Thyroid gland (tissue), 4 donors: ENCODE results near the gene SPOUT1.

Source experiments
- POLR2A ChIP-seq, 2 donors: fragments of 450-650 bp; IDR thresholded peaks; one replicate each; pipeline ENCODE4 v1.6.1; 2017; ENCODE audit warnings: antibody characterized with exemption in 2 of 2, mild to moderate bottlenecking in 2 of 2, moderate library complexity in 1 of 2
- TF ChIP-seq, protein P1 (sequence below), 6 experiments: fragments of 200-600 bp in 3 of 6; fragments of 450-650 bp in 3 of 6; sonication (generic) in 3 of 6; IDR thresholded peaks; one replicate each; pipeline ENCODE4 v1.5.1; 2016 to 2019; ENCODE audit warnings: antibody characterized with exemption in 6 of 6, mild to moderate bottlenecking in 2 of 6, inconsistent platforms in 1 of 6, moderate library complexity in 1 of 6

DNA sequence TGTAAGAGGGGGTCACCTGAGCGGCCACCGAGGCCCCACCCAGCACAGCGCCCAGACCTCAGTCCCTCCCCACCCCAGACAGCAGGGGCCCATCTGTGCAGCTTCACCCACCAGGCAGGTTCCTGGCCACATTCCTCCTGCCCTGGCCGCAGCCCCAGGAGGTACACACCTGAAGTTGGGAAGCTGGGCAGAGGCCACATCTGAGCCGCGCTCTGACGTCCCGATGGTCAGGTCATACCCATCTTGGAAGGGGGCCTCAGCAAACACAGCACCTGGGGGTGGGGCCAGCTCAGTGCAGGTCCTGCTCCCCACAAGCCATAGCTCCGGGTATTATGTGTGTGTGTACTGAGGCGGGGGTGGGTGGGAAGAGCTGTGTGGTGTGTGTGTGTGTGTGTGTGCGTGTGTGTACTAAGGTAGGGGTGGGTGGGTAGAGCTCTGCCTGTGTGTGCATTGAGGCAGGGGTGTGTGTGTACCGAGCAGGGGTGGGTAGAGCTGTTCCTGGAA is 5.6 kb downstream of the SPOUT1 start:
- TF ChIP-seq, protein P1, sequence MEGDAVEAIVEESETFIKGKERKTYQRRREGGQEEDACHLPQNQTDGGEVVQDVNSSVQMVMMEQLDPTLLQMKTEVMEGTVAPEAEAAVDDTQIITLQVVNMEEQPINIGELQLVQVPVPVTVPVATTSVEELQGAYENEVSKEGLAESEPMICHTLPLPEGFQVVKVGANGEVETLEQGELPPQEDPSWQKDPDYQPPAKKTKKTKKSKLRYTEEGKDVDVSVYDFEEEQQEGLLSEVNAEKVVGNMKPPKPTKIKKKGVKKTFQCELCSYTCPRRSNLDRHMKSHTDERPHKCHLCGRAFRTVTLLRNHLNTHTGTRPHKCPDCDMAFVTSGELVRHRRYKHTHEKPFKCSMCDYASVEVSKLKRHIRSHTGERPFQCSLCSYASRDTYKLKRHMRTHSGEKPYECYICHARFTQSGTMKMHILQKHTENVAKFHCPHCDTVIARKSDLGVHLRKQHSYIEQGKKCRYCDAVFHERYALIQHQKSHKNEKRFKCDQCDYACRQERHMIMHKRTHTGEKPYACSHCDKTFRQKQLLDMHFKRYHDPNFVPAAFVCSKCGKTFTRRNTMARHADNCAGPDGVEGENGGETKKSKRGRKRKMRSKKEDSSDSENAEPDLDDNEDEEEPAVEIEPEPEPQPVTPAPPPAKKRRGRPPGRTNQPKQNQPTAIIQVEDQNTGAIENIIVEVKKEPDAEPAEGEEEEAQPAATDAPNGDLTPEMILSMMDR (IDR thresholded peaks at IDR 0.05), result no peak
- TF ChIP-seq POLR2A (IDR thresholded peaks at IDR 0.05), result no peak
